UCSD-AML1 (cell line): Measurements from ENCODE around the gene ADIPOR2.
A peak's percentile ranks its signal among the peaks of the same experiment; 100 is the strongest.

Experiments used
- DNase-seq: peaks from one replicate; lab custom pipeline; 2025; ENCODE audit not compliant: unreplicated experiment; lab: John Stamatoyannopoulos, UW

The ADIPOR2 gene, protein sequence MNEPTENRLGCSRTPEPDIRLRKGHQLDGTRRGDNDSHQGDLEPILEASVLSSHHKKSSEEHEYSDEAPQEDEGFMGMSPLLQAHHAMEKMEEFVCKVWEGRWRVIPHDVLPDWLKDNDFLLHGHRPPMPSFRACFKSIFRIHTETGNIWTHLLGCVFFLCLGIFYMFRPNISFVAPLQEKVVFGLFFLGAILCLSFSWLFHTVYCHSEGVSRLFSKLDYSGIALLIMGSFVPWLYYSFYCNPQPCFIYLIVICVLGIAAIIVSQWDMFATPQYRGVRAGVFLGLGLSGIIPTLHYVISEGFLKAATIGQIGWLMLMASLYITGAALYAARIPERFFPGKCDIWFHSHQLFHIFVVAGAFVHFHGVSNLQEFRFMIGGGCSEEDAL

DNA sequence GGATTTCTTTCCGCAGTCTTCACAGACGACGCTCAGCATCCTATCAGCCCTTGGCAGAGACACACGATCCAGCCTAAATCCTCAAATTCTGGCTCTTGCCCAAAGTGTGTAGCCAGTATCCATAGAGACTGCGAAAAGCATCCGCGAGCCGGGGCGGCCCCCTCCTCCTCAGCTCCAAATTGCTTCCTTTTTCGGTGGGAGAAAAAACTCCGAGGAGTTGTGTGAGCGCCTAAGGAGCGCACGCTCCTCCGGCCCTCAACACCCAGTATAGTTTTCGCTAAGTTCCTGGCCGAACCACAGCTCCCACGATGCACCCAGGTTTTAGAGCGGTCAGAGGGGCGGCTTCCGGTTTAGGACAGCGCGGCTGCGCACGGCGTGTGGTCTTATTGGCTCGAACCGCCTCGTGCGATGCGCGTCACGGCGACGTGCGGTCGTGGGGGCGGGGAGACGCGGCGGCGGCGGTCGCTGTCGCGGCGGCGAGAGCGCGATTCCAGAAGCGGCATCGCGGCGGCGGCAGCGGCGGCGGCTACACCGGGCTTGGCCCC lies at the start of gene ADIPOR2:
ADIPOR2 (plus strand) TSS at position 493 of the 545 bp plus-strand sequence. CDS start 63,274 bp downstream, outside the sequence.
- peak; percentile 98 for DNase-seq

DNA sequence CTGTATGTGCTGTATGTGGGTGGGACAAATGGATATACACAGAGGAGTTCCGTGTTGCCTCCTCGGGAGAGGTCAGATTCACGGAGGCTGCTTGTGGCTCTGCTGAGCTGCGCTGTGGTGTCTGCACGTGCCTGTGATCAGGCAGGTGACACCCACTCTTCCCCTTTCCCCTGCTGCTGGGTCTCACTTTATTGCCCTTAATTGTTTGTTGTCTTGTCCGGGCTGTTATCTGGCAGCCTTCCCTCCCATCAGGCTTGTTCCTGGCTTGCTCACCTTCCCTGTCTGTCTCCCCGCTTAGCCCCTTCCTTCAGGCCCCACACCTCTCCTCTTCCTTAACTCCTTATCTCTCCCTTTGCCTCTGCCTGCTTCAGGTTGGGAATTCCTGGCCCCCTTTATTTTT lies 48.4 kb upstream of the ADIPOR2 start:
- no peak for DNase-seq

DNA sequence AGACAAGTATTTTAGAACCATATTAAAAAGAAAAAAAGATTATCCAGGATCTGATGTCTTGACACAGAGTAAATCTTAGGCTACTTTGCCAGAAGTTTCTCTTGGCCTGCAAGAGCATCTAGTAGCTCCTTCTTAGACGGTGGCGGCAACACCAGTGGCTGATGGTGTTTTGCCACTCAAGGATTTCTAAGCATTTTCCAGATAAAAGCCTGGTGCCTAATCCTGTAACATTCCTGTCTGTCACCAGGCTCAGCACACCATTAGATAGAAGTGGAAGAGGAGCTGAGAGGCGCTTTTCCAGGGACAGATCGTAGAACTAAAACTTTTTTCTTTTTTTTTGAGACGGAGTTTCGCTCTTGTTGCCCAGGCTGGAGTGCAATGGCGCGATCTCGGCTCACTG lies 47.8 kb upstream of the ADIPOR2 start:
- no peak for DNase-seq

DNA sequence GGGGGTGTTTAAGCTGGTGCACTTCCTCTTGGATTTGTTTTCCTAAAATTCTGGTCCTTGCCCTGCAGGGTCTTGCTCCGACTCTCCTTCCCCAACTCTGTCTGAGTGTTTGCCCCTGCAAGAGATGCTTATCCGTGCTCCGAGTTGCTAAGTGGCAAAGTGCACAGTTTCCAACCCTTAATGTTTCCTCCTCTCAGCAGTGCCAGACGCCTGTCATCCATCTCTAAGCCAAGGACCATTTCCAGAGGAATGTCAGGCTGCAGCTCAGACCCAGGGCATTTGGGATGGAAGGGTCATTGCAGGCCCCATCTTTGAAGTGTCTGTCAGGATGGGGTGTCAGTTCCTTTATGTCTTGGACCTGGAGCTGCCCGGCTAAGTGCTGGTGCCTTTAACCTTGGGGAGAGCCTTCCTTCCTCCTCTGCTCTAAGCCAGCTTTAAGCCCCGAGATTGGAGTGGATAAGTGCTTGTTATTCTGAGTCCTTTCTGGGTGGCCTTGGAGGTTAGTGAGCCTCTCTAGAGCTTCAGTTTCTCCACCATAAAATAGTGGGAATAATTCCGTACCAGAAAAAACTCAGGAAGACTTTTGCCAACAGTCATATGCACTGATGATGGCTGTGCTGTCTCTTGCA lies 46.9 kb upstream of the ADIPOR2 start:
- DNase-seq, result no peak

DNA sequence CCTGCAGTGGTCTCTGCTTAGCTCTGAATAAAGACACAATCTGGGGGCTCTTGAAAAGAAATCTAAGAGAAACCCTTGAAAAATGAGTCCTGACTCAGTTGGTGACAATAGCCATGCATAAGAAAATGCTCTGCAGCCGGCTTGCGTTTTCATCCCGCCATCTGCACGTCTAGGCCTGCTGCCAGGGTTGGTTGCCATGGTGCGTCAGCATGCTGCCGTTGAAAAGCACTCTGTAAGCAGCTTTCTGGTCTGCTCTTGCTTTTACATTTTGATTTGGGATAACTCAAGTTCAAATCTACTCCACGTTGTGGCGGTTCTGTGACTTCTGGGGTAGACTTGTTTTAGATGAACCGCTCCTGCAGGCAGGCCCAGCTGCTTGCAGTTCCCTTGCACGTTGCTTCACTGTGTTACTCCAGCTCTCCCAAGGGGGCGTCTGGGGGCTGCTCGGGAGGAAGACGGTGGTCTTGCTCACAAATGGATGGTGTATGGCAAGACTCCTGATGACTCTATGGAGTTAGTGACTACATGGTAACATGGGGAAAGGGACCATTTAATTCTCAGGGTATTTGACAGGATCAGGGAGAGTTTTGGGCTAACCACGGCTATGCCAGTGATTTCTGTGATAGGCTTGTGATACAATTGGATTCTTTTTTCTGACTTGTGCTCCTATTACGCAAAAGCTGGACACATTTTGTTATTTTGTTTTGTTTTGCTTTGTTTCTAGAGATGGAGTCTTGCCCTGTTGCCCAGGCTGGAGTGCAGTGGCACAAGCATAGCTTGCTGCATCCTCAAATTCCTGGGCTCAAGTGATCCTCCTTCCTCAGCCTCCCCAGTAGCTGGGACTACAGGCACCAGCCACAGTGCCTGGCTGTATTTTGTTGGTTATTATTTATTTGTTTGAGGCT lies 46.1 kb upstream of the ADIPOR2 start:
- no peak for DNase-seq

DNA sequence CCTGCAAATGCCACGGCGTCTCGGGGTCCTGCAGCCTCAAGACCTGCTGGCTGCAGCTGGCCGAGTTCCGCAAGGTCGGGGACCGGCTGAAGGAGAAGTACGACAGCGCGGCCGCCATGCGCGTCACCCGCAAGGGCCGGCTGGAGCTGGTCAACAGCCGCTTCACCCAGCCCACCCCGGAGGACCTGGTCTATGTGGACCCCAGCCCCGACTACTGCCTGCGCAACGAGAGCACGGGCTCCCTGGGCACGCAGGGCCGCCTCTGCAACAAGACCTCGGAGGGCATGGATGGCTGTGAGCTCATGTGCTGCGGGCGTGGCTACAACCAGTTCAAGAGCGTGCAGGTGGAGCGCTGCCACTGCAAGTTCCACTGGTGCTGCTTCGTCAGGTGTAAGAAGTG lies 45.1 kb upstream of the ADIPOR2 start:
- DNase-seq, result no peak

DNA sequence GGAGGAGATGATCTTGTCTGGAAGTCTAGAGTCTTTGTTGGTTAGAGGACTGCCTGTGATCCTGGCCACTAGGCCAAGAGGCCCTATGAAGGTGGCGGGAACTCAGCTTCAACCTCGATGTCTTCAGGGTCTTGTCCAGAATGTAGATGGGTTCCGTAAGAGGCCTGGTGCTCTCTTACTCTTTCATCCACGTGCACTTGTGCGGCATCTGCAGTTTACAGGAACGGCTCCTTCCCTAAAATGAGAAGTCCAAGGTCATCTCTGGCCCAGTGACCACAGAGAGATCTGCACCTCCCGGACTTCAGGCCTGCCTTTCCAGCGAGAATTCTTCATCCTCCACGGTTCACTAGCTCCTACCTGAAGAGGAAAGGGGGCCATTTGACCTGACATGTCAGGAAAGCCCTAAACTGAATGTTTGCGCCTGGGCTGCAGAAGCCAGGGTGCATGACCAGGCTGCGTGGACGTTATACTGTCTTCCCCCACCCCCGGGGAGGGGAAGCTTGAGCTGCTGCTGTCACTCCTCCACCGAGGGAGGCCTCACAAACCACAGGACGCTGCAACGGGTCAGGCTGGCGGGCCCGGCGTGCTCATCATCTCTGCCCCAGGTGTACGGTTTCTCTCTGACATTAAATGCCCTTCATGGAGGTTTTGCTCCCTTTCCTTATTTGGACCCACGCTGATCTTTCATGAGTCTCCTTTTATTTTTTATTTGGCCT lies 44.1 kb upstream of the ADIPOR2 start:
- no peak for DNase-seq

DNA sequence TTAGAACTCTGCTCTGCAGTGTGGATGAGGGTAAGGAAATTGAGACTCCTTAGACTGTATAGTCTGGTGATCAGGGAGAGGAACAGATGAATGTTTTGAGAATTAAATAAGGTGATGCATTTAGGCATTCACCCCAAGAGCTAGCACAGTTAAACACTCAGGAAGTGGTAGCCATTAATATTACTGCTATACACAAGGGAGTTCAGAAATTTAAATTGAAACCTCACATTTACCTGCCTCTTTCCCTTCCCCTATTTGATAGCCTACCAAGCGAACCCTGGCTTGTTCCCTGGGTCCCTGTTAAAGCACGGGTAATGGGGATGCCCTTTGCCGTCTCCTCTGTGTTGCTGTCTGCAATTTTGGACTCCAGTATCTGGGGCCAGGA lies 43.6 kb upstream of the ADIPOR2 start:
- no peak for DNase-seq

DNA sequence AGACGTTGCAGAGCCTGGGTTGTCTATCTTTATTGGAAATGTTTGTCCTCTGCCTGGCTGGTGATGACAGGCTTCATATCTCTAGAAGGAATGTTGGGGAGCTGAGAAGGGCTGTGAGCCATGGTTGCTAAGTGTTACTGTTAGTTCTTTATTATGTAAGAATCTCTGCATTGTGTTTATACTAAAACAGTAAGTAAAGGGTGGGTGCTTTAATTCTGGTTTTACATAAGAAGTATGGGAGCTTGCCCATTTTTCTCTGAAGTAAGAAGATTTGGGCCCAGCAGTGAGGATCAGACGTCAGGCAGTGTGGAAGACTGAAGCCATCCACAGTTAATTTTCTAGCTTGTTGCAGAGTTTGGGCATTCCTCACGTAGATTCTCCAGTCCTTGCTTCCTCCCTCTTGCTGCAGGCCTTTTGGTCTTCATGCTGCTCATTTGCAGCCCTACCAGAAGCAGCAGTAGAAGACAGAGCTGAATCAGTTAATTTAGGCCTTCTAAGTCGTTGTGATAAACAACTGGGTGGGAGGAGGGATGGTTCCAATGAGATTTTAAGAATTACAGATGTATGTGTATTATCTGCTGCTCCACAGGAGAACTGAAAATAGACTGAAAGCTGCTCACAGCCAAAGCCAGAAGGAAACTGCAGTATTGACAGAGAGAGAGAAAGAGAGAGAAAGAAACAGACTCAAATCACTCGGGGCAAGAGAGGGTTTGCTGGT lies 40.5 kb upstream of the ADIPOR2 start:
- DNase-seq, result no peak

DNA sequence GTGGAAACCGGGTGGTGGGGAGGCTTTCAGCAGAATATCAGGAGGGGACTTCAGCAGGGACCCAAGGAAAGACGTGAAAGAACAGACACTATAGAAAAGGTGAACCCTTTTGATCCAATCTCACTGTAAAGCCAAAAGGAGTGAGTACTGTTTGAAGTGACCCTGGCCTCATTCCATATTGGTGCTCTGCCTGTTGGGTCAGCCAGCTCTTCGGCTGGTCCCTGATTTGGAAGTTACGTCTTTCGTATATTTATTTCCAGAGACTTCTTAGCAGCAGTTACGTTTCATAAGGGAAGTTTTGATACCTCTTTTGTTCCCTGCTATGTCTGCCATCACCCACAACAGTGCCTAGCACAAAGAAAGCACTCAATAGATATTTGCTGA lies 39.9 kb upstream of the ADIPOR2 start:
- no peak for DNase-seq

DNA sequence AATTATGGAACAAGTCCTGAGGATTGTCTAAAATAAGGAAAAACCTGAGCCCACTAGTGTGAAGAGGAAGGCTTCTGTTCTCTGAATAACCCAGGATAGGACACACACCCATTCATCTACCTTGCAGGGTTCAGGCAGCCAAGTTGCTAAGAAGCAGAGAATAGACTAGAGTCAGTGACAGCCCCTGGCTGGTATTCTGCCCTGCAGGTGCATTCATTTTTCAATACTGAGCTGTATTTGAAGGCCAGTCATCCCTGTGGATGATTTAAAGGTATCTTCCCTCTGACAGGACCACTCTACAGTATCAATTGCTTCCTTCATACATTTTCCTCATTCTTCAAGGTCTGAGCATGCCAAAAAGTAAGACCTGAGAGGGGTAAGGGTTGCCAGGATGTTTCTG lies 38.9 kb upstream of the ADIPOR2 start:
- no peak for DNase-seq

DNA sequence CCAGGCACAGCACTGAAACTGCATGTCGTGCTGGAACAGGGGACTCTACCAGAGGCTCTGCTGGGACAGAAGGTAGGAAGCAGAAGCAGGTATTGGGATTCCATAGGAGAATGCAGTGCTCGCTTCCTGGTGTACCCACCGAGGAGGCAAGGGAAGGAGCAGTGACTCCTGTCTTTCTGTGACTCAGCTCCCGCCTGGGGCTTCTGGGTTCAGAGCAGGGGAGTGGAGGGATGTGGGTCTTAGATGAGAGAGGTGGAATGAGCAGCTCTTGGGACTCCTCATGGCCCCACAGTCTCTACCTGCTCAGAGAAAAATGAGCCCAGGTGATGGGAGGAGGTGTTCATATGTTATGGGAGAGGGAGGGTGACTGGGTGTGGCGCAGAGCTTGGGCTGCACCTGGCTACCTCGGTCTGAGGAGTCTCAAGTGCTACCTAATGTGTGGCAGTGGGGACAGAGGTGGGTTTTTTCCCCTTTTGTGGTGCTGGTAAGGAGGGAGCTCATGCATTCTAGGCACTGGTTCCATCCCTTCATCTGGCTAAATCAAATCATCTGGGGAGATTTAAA lies 35.6 kb upstream of the ADIPOR2 start:
- no peak for DNase-seq

DNA sequence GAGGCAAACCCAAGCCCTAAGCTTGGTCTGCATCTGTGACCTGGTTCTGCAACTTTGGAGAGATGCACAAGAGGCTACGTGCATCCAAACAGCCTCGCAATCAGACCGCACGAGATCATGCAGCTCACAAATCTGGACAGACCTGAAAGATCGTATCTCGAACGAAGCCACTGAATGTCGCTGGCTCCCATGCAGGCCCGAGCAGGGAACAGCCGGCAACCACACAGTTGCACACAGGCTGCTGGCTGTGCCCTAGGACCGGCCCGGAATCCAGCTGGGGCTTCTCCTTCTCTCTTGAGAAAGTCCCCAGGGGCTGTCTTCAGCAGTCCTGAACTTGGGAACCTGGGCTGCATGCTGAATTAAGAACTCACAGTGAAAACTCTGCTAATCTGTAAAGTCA lies 34.0 kb upstream of the ADIPOR2 start:
- no peak for DNase-seq

DNA sequence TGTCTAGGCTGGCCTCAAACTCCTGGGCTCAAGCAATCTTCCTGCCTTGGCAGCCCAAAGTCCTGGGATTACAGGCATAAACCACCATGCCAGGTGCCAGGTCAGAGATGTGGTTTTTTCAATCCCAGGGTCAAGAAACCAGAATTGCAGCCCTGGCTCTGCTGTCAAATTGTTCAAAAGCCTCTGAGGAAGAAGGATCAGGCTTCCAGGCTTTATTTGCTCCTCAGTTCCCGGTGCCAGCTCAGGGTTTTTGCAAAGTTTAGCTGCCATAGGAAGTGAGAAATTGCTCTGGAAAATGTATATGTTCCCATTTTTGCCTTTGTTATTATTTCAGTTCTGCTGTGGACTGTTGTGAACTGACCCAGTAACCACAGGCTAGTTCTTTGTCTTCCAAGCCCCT lies 33.2 kb upstream of the ADIPOR2 start:
- DNase-seq, result no peak

DNA sequence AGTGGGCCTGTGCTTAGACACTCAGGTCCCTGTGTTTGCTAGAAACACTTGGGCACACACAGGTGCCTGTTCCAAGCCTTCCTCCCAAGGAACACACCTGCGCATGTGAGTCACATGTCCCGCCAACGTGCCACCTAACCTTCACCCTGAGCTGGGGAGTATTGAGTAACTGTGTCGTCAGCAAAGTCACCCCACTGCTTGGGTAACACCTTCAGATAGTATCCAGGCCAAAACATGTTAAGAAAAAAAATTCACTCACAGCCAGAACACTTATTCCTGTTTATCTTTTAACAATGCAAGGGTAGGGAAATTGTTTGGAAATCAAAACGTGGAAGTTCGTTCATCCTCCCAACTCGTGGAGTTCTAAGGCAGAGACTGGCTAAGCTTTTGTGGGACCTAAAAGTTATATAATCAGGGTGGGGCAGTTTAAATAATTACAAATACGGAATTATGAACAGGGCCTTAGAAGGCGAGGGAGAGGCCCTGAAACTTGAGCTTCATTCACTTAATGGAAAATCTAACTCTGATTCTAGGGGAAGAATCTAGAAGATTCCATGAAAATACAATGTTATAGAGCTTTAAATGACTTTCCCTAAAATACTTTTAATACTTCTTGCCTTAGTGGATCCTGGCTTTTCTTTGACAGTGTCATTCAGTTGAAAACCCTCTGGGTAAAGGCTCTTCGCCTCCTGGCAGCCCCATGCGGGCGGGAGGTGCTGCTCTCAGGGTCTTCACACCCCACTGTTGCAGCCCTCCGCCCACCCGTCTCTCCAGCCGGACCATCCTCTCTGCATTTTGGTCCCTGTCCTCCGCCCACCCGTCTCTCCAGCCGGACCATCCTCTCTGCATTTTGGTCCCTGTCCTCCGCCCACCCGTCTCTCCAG lies 30.3 kb upstream of the ADIPOR2 start:
- no peak for DNase-seq

DNA sequence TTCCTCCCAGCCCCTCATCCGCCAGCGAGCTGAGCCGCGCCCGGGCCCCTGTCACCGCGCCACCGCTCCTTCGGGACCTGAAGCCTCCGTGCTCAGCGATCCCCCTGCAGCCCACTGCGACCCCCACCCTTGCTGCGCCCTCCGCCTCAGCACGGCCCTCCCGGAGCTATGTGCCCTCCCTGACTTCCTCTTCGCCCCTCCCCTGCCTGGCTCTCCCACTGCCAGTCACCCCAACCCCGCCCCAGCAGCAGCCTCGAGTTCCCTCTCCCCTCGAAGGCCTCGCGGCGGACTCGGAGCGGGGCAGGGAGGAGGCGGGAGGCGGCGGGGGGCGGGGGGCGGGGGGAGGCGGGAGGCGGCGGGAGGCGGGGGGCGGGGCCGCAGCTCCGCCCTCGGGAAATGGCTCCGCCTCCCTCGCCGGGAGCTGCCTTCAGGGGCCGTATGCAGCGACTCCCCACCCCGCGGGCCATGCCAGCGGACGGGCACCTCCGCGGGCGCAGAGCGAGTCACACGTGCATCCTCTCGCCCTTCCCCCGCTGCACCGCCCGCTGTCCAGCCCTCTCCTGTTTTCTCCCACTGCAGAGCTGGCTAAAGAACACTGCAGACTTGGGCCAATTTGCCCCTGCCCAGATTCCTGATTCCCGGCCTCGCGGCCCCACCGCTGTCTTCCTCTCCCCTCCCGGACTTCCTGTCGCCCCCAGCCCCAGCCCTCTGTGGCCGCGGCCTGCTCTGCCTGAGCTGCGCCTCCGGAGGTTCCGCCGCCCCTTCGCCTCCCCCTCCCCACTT lies 29.1 kb upstream of the ADIPOR2 start:
- DNase-seq, result peak; percentile 90

DNA sequence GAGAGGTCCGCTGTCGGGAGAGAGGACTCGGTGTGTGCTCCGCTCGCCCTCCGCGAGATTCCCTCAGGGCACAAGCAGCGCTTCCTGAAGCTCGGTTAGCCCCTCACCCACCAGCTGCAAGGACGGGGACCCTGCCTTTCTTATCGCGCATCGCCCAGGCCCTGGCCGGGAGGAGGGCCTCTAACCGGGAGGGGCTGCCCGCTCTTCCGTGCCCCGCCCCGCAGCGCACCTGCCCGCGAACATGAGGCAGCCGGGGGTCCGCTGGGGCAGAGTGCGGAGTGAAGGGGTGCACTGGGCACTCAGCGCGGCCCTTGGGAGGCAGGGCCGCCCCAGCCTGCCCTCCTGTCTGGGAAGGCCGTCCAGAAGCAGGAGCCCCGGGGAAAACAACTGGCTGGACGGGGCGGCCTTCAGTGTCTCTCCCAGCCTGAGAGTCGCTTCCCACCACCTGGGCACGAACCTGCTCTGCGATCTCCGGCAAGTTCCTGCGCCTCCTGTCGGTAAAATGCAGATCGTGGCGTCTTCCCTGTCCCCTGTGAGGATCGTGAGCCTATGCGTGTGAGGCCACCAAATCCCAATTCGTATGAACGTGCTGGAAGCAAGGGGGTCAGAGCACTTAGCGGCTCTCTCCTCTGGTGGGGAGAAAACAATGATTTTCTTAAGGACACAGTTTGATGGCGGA lies 28.0 kb upstream of the ADIPOR2 start:
- DNase-seq, result no peak
